ENCODE measurements around the gene RBM4.
"Not testable (repeated sequence)": the region's sequence is repeated elsewhere in the genome, so short reads cannot be mapped to it uniquely, and the experiment has no call there.

Gene RBM4

GRCh38 chr11:66639066-66639813 lies 737 bp downstream of the RBM4 start:
- Histone ChIP-seq H3K27me3 (ENCODE audit: insufficient read depth, low read length, poor library complexity, severe bottlenecking) (no peaks in the 10 kb centered on the region), H3K36me3 (ENCODE audit: insufficient read depth, low read length) (peaks cover 53% of the 10 kb centered on the region), H4K20me1 (ENCODE audit: insufficient read depth, low read length, poor library complexity, severe bottlenecking) (peaks cover 75% of the 10 kb centered on the region), H3K4me1 (ENCODE audit: insufficient read depth, low read length, poor library complexity, severe bottlenecking) (peaks cover 52% of the 10 kb centered on the region), H3F3A (ENCODE audit: low read depth) (peaks cover 13% of the 10 kb centered on the region), H3K9me3 (ENCODE audit: insufficient read depth, low read depth, low read length) (no peaks in the 10 kb centered on the region), H3K9ac (ENCODE audit: low read depth, low read length, poor library complexity, severe bottlenecking) (peak overlapping the region; percentile 87), H2AFZ (ENCODE audit: low read length) (no peak overlapping the region), H3K4me2 (ENCODE audit: low read depth, low read length, poor library complexity, severe bottlenecking) (peak overlapping the region; percentile 77), H3K9me2 (replicated peaks; ENCODE audit: low read depth, low read length) (no peaks in the 10 kb centered on the region), H3K79me2 (ENCODE audit: insufficient read depth, low read length) (peaks cover 96% of the 10 kb centered on the region), H3K4me3 (ENCODE audit: low read length, poor library complexity, severe bottlenecking) (peak overlapping the region; percentile 89)
- TF ChIP-seq CTCF (conservative IDR thresholded peaks at IDR 0.05; ENCODE audit: low read length) (0 out of 2 replicates have a peak, but pooled peaks have one; percentile 7), EZH2phosphoT487 (IDR thresholded peaks at IDR 0.05; ENCODE audit: borderline replicate concordance) (no peak)

DNA sequence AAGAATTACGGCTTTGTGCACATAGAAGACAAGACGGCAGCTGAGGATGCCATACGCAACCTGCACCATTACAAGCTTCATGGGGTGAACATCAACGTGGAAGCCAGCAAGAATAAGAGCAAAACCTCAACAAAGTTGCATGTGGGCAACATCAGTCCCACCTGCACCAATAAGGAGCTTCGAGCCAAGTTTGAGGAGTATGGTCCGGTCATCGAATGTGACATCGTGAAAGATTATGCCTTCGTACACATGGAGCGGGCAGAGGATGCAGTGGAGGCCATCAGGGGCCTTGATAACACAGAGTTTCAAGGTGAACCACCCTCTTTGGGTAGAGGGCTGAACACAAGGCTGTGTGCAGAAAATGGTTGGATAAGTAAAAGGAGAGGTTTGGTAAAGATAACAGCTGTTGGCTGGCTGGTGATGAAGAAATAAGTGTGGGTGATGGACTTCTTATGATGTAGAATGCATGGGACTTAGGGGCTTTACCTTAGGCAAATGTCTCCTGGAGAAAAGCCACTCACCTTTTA lies 1.4 kb downstream of the RBM4 start:
- H3K9me2 ChIP-seq (replicated peaks; ENCODE audit: low read depth, low read length); H2AFZ ChIP-seq (ENCODE audit: low read length); H3K9me3 ChIP-seq (ENCODE audit: insufficient read depth, low read depth, low read length); H3K27me3 ChIP-seq (ENCODE audit: insufficient read depth, low read length, poor library complexity, severe bottlenecking): not testable (repeated sequence)
- Histone ChIP-seq H3K79me2 (ENCODE audit: insufficient read depth, low read length) (peaks cover 96% of the 10 kb centered on the region), H3K9ac (ENCODE audit: low read depth, low read length, poor library complexity, severe bottlenecking) (peak overlapping the region; percentile 87), H3K4me2 (ENCODE audit: low read depth, low read length, poor library complexity, severe bottlenecking) (peak overlapping the region; percentile 77), H3K4me1 (ENCODE audit: insufficient read depth, low read length, poor library complexity, severe bottlenecking) (peaks cover 58% of the 10 kb centered on the region), H3F3A (ENCODE audit: low read depth) (peaks cover 13% of the 10 kb centered on the region), H3K4me3 (ENCODE audit: low read length, poor library complexity, severe bottlenecking) (peak overlapping the region; percentile 89), H4K20me1 (ENCODE audit: insufficient read depth, low read length, poor library complexity, severe bottlenecking) (peaks cover 76% of the 10 kb centered on the region), H3K36me3 (ENCODE audit: insufficient read depth, low read length) (peaks cover 54% of the 10 kb centered on the region)

DNA sequence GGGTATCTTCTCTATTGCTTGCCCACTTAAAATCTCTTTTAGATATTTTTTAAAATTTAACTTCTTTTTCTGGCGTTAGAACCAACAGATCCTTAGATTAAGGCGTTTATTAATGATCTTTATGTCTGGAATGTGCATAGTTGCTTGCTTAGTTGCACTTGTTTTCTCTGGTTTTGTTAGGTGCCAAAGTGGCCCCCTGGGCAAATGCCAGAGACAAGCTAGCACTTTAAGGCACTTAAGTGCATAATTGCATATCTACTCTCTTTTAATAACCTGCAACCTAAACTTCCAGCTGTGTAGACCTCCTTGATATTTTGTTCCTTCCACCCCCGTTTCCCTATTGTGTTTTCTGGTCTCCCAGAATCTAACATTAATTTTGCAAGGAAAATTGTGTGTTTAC lies 3.3 kb downstream of the RBM4 start:
- no peaks in the 10 kb centered on the region for H3K9me2 ChIP-seq (replicated peaks; ENCODE audit: low read depth, low read length)
- peaks cover 96% of the 10 kb centered on the region for H3K79me2 ChIP-seq (ENCODE audit: insufficient read depth, low read length)
- H3K27me3 ChIP-seq (ENCODE audit: insufficient read depth, low read length, poor library complexity, severe bottlenecking), result no peaks in the 10 kb centered on the region
- H3K9ac ChIP-seq (ENCODE audit: low read depth, low read length, poor library complexity, severe bottlenecking), result peak overlapping the region; percentile 87
- H4K20me1 ChIP-seq (ENCODE audit: insufficient read depth, low read length, poor library complexity, severe bottlenecking), result peaks cover 84% of the 10 kb centered on the region
- no peaks in the 10 kb centered on the region for H3K9me3 ChIP-seq (ENCODE audit: insufficient read depth, low read depth, low read length)
- H3K4me3 ChIP-seq (ENCODE audit: low read length, poor library complexity, severe bottlenecking), result peak overlapping the region; percentile 89
- H3K4me2 ChIP-seq (ENCODE audit: low read depth, low read length, poor library complexity, severe bottlenecking), result peak overlapping the region; percentile 77
- H3K36me3 ChIP-seq (ENCODE audit: insufficient read depth, low read length), result peaks cover 71% of the 10 kb centered on the region
- no peak for TF ChIP-seq CTCF (conservative IDR thresholded peaks at IDR 0.05; ENCODE audit: low read length)
- no peak for TF ChIP-seq EZH2phosphoT487 (IDR thresholded peaks at IDR 0.05; ENCODE audit: borderline replicate concordance)
- peaks cover 72% of the 10 kb centered on the region for H3K4me1 ChIP-seq (ENCODE audit: insufficient read depth, low read length, poor library complexity, severe bottlenecking)
- no peak overlapping the region for H2AFZ ChIP-seq (ENCODE audit: low read length)
- 0 out of 2 replicates have a peak, but pooled peaks cover 5% of the 10 kb centered on the region for H3F3A ChIP-seq (ENCODE audit: low read depth)

Measured in Loucy (cell line).